A549 (cell line): Measurements from ENCODE around the gene ELOVL2. TPM values are rescaled to one million over a fixed set of nuclear protein-coding genes. Genes with fewer than 3 reads are reported as not detected.

Experiments used
- ATAC-seq, 2 experiments: fragments of 200-7000 bp in 1 of 2; fragments of >200 bp in 1 of 2; cut with Nextera tagmentation in 1 of 2; cut with Tn5 transposase in 1 of 2; 3 replicates each; pipeline versions ENCODE4 v1.8.0 to v1.9.1; 2018 to 2020; ENCODE audit warnings: mild to moderate bottlenecking in 1 of 2, moderate library complexity in 1 of 2
- CTCF ChIA-PET: fragments of 300-600 bp; sonication (Branson Sonifier 250); formaldehyde crosslinking; extraction: SDS; loops from one replicate; lab custom pipeline; 2021; ENCODE audit warnings: antibody characterized with exemption, inconsistent platforms; lab: Yijun Ruan, JAX
- POLR2A ChIA-PET: fragments of 350-600 bp; formaldehyde crosslinking; extraction: SDS; loops from one replicate; lab custom pipeline; 2021; ENCODE audit warnings: antibody characterized with exemption, inconsistent platforms; lab: Yijun Ruan, JAX
- DNase-seq, 2 experiments: peaks; one replicate each; pipeline versions ENCODE4 v3.0.0 to v3.0.0-alpha.2; 2011 to 2016; ENCODE audit warnings: low read depth in 1 of 2, low spot score in 1 of 2
- FAIRE-seq: peaks from 2 replicates; lab custom pipeline; 2011; peaks lifted over from hg19 to GRCh38; lab: Jason Lieb, UNC
- H3K27ac ChIP-seq, 2 experiments: fragments of >200 bp; sonication (Bioruptor Twin); formaldehyde crosslinking; 3 replicates each; pipeline ENCODE4 v1.5.1; 2016 to 2017
- H3K4me1 ChIP-seq: fragments of >200 bp; sonication (Bioruptor Twin); formaldehyde crosslinking; 3 replicates; pipeline ENCODE4 v1.6.1; 2016
- H3K4me2 ChIP-seq: fragments of >200 bp; sonication (Bioruptor Twin); formaldehyde crosslinking; 3 replicates; pipeline ENCODE4 v1.6.1; 2016
- H3K4me3 ChIP-seq: fragments of >200 bp; sonication (Bioruptor Twin); formaldehyde crosslinking; 3 replicates; pipeline ENCODE4 v1.5.1; 2016
- H3K9me3 ChIP-seq: fragments of >200 bp; sonication (Bioruptor Twin); formaldehyde crosslinking; 3 replicates; pipeline ENCODE4 v1.6.1; 2016
- CEBPB ChIP-seq, 2 experiments: fragments of >200 bp in 1 of 2; sonication (Bioruptor Twin) in 1 of 2; formaldehyde crosslinking in 1 of 2; IDR thresholded peaks; 2 replicates each; pipeline ENCODE4 v1.6.1; 2012 to 2016
- CHD2 ChIP-seq: fragments of 150-350 bp; IDR thresholded peaks from 2 replicates; pipeline ENCODE4 v1.6.1; 2014; ENCODE audit warnings: low read length; ENCODE audit not compliant: partially characterized antibody
- EHF ChIP-seq: fragments of 250-450 bp; sonication (Bioruptor Pico); IDR thresholded peaks from 2 replicates; pipeline ENCODE4 v1.5.0; 2020; ENCODE audit warnings: mild to moderate bottlenecking
- EHMT2 ChIP-seq: fragments of 200-600 bp; sonication (generic); IDR thresholded peaks from 2 replicates; pipeline ENCODE4 v1.6.1; 2016; ENCODE audit warnings: antibody characterized with exemption, low read depth, mild to moderate bottlenecking, moderate library complexity
- FOSB ChIP-seq: fragments of 250-450 bp; sonication (Bioruptor Pico); IDR thresholded peaks from 2 replicates; pipeline ENCODE4 v1.5.0; 2020; ENCODE audit warnings: mild to moderate bottlenecking, moderate library complexity
- FOSL2 ChIP-seq, 2 experiments: fragments of 450-650 bp in 1 of 2; fragments of >200 bp in 1 of 2; sonication (Bioruptor Twin) in 1 of 2; formaldehyde crosslinking; IDR thresholded peaks; 2 replicates each; pipeline versions ENCODE4 v1.5.0 to v1.6.1; 2016 to 2020; ENCODE audit warnings: mild to moderate bottlenecking in 1 of 2, moderate library complexity in 1 of 2
- KDM1A ChIP-seq: fragments of 200-600 bp; sonication (generic); IDR thresholded peaks from 2 replicates; pipeline ENCODE4 v1.6.1; 2016; ENCODE audit warnings: low read depth, mild to moderate bottlenecking
- KDM5A ChIP-seq: fragments of 200-600 bp; sonication (generic); IDR thresholded peaks from 2 replicates; pipeline ENCODE4 v1.6.1; 2016; ENCODE audit warnings: antibody characterized with exemption, mild to moderate bottlenecking
- MAFK ChIP-seq: fragments of 450-650 bp; IDR thresholded peaks from 2 replicates; pipeline ENCODE4 v1.6.1; 2014; ENCODE audit not compliant: partially characterized antibody
- MYC ChIP-seq: IDR thresholded peaks from 2 replicates; pipeline ENCODE4 v1.6.1; 2012; ENCODE audit warnings: mild to moderate bottlenecking, inconsistent platforms, low read length, improper control_type of control experiment, borderline replicate concordance
- NPAS2 ChIP-seq: fragments of 250-450 bp; sonication (Bioruptor Pico); IDR thresholded peaks from 2 replicates; pipeline ENCODE4 v1.8.0; 2022; ENCODE audit warnings: mild to moderate bottlenecking, moderate library complexity, borderline replicate concordance
- NR3C1 ChIP-seq: fragments of >200 bp; sonication (Bioruptor Twin); formaldehyde crosslinking; IDR thresholded peaks from 3 replicates; pipeline ENCODE4 v1.6.1; 2017
- PHF8 ChIP-seq: fragments of 200-600 bp; sonication (generic); IDR thresholded peaks from 2 replicates; pipeline ENCODE4 v1.6.1; 2016; ENCODE audit warnings: low read depth, mild to moderate bottlenecking, antibody characterized with exemption, moderate library complexity, borderline replicate concordance
- POLR2A ChIP-seq: IDR thresholded peaks from 2 replicates; pipeline ENCODE4 v1.6.1; 2012; ENCODE audit warnings: mild to moderate bottlenecking, low read length
- POLR2AphosphoS2 ChIP-seq: conservative IDR thresholded peaks from 2 replicates; pipeline ENCODE4 v1.6.1; 2012; ENCODE audit warnings: low read length, improper control_type of control experiment, inconsistent platforms
- RAD21 ChIP-seq, 2 experiments: fragments of >200 bp in 1 of 2; sonication (Bioruptor Twin) in 1 of 2; formaldehyde crosslinking in 1 of 2; IDR thresholded peaks in 1 of 2; conservative IDR thresholded peaks in 1 of 2; 2 replicates in 1 of 2; 3 replicates in 1 of 2; pipeline ENCODE4 v1.6.1; 2012 to 2018; ENCODE audit warnings: inconsistent platforms in 1 of 2
- SMC3 ChIP-seq: fragments of >200 bp; sonication (Bioruptor Twin); formaldehyde crosslinking; IDR thresholded peaks from 3 replicates; pipeline ENCODE4 v1.6.1; 2018; ENCODE audit warnings: inconsistent platforms
- TP53 ChIP-seq: fragments of 250-450 bp; sonication (Bioruptor Pico); IDR thresholded peaks from 2 replicates; pipeline ENCODE4 v1.5.0; 2021; ENCODE audit warnings: mild to moderate bottlenecking, moderate library complexity
- ZFP36 ChIP-seq: fragments of 450-650 bp; IDR thresholded peaks from 2 replicates; pipeline ENCODE4 v1.6.1; 2014; ENCODE audit warnings: borderline replicate concordance; ENCODE audit not compliant: partially characterized antibody
- ZSCAN20 ChIP-seq: fragments of 250-450 bp; sonication (Bioruptor Pico); IDR thresholded peaks from 2 replicates; pipeline ENCODE4 v1.8.0; 2022; ENCODE audit warnings: mild to moderate bottlenecking, moderate library complexity
- WGBS: methylation state at CpG from one replicate; pipeline ENCODE4 v1.1.6; 2017; ENCODE audit errors: missing lambda C conversion rate; 5-methylcytosine and 5-hydroxymethylcytosine counted together
- polyA plus RNA-seq, 4 experiments: library from polyadenylated mRNA; depleted of rRNA in 3 of 4; stranded (reverse); fragments of >200 nt; fragmentation: RNase III in 1 of 4; extraction: RNeasy Plus Mini Kit Qiagen cat#74134 plus additional on column Dnase treatment in 1 of 4; gene quantifications; 2 replicates in 3 of 4; 3 replicates in 1 of 4; pipeline ENCODE4 v1.2.3, GENCODE V29; 2011 to 2017
- TF ChIP-seq, protein P1 (sequence below): fragments of 200-600 bp; sonication (generic); IDR thresholded peaks from 2 replicates; pipeline ENCODE4 v1.6.1; 2016; ENCODE audit warnings: antibody characterized with exemption, mild to moderate bottlenecking, moderate library complexity
- TF ChIP-seq, protein P2 (sequence below): fragments of 450-650 bp; IDR thresholded peaks from 2 replicates; pipeline ENCODE4 v1.6.1; 2014; ENCODE audit warnings: antibody characterized with exemption
- TF ChIP-seq, protein P3 (sequence below): fragments of 250-450 bp; sonication (Bioruptor Pico); IDR thresholded peaks from 2 replicates; pipeline ENCODE4 v1.5.0; 2020; ENCODE audit warnings: low read depth, mild to moderate bottlenecking, moderate library complexity

ELOVL2 gene
- polyA plus RNA-seq, 2 of the 4 experiments (the other 2 are of a cell fraction), result 12.4 to 15.5 TPM

GRCh38 chr6:10977231-10977968 lies 66.7 kb downstream of the ELOVL2 start:
- ATAC-seq, result no peak
- Histone ChIP-seq H3K4me3 (no peak overlapping the region), H3K9me3 (no peaks in the 10 kb centered on the region), H3K4me2 (no peak overlapping the region), H3K4me1 (no peaks in the 10 kb centered on the region), H3K27ac (no peak overlapping the region)
- ChIA-PET CTCF (interaction anchor here (1.6 kb wide), 1 partner anchor 26 kb away, joined by 3 read pairs; no protein-coding TSS in a partner anchor), POLR2A (no interaction called here)
- no peak for FAIRE-seq
- no peak for TF ChIP-seq EHMT2
- no peak for TF ChIP-seq KDM1A
- TF ChIP-seq, protein P1, sequence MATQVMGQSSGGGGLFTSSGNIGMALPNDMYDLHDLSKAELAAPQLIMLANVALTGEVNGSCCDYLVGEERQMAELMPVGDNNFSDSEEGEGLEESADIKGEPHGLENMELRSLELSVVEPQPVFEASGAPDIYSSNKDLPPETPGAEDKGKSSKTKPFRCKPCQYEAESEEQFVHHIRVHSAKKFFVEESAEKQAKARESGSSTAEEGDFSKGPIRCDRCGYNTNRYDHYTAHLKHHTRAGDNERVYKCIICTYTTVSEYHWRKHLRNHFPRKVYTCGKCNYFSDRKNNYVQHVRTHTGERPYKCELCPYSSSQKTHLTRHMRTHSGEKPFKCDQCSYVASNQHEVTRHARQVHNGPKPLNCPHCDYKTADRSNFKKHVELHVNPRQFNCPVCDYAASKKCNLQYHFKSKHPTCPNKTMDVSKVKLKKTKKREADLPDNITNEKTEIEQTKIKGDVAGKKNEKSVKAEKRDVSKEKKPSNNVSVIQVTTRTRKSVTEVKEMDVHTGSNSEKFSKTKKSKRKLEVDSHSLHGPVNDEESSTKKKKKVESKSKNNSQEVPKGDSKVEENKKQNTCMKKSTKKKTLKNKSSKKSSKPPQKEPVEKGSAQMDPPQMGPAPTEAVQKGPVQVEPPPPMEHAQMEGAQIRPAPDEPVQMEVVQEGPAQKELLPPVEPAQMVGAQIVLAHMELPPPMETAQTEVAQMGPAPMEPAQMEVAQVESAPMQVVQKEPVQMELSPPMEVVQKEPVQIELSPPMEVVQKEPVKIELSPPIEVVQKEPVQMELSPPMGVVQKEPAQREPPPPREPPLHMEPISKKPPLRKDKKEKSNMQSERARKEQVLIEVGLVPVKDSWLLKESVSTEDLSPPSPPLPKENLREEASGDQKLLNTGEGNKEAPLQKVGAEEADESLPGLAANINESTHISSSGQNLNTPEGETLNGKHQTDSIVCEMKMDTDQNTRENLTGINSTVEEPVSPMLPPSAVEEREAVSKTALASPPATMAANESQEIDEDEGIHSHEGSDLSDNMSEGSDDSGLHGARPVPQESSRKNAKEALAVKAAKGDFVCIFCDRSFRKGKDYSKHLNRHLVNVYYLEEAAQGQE, result no peak
- no peak for TF ChIP-seq NR3C1
- TF ChIP-seq CEBPB (IDR thresholded peaks at IDR 0.05), result no peak
- no peak for TF ChIP-seq POLR2A
- TF ChIP-seq NPAS2 (CRISPR knock-in tag), result no peak
- no peak for TF ChIP-seq FOSB (CRISPR knock-in tag)
- no peak for TF ChIP-seq EHF (CRISPR knock-in tag)
- TF ChIP-seq FOSL2 (IDR thresholded peaks at IDR 0.05), result no peak
- TF ChIP-seq FOSL2 (CRISPR knock-in tag; IDR thresholded peaks at IDR 0.05), result no peak
- TF ChIP-seq RAD21 (conservative IDR thresholded peaks at IDR 0.05 in 1 of 2, IDR thresholded peaks at IDR 0.05 in 1 of 2), result no peak
- no peak for TF ChIP-seq MYC
- TF ChIP-seq, protein P2, sequence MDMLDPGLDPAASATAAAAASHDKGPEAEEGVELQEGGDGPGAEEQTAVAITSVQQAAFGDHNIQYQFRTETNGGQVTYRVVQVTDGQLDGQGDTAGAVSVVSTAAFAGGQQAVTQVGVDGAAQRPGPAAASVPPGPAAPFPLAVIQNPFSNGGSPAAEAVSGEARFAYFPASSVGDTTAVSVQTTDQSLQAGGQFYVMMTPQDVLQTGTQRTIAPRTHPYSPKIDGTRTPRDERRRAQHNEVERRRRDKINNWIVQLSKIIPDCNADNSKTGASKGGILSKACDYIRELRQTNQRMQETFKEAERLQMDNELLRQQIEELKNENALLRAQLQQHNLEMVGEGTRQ, result no peak
- no peak for TF ChIP-seq POLR2AphosphoS2
- no peak for TF ChIP-seq ZFP36
- TF ChIP-seq ZSCAN20 (CRISPR knock-in tag), result no peak
- TF ChIP-seq, protein P3, sequence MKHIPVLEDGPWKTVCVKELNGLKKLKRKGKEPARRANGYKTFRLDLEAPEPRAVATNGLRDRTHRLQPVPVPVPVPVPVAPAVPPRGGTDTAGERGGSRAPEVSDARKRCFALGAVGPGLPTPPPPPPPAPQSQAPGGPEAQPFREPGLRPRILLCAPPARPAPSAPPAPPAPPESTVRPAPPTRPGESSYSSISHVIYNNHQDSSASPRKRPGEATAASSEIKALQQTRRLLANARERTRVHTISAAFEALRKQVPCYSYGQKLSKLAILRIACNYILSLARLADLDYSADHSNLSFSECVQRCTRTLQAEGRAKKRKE (CRISPR knock-in tag), result no peak
- no peak for TF ChIP-seq SMC3
- 96% methylated on average over 5 of the region's 5 CpGs for WGBS
- no peak for DNase-seq

DNA sequence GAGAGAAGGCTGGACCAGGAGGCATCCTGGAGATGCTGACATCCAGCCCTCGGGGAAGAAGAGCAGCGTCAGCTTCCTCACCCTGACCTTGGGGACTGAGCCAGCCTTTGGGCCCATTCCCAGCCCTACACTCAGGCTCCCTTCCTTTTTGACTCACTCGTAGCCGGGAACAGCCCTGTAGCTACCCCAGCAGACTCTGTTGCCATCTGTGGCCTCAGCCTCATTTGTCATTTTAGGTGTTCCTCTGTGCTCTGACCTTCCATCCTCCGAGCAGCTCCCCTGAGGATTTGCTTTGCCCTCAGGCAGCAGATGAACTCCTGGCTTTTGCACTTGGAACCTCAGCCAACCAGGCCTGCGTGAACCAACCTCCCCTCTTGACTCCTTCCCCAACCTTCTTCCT lies 67.5 kb downstream of the ELOVL2 start:
- no peaks in the 10 kb centered on the region for H3K9me3 ChIP-seq

More for the DNA sequence above, 67.5 kb downstream of the ELOVL2 start:
- no peaks in the 10 kb centered on the region for H3K4me1 ChIP-seq
- ChIA-PET POLR2A (no interaction called here), CTCF (interaction anchor here (1.0 to 1.6 kb wide), 2 partner anchors 26 to 92 kb away, joined by 3 read pairs; no protein-coding TSS in a partner anchor)
- no peak overlapping the region for H3K27ac ChIP-seq
- DNase-seq, result no peak
- no peak for ATAC-seq
- no peak overlapping the region for H3K4me3 ChIP-seq
- TF ChIP-seq MAFK (no peak), CHD2 (no peak), TP53 (no peak), KDM5A (no peak), PHF8 (no peak), FOSB (CRISPR knock-in tag) (no peak), EHF (CRISPR knock-in tag) (no peak)
- TF ChIP-seq, protein P2, result no peak
- no peak overlapping the region for H3K4me2 ChIP-seq
- FAIRE-seq, result no peak
- WGBS, result 83% methylated on average over 4 of the region's 6 CpGs
